Stimulated activated CD8-positive, alpha-beta memory T cell treated with anti-CD3 and anti-CD28 coated beads, Interleukin-4, amount 100 ng/mL, for 4 hours (primary cell): Measurements from ENCODE around the gene SPARC.

ENCODE experiments used
- DNase-seq, 2 donors: peaks; one replicate each; pipeline ENCODE4 v3.0.0-alpha.2; 2020; ENCODE audit warnings: low read depth in 2 of 2, low spot score in 1 of 2

The SPARC gene

DNA sequence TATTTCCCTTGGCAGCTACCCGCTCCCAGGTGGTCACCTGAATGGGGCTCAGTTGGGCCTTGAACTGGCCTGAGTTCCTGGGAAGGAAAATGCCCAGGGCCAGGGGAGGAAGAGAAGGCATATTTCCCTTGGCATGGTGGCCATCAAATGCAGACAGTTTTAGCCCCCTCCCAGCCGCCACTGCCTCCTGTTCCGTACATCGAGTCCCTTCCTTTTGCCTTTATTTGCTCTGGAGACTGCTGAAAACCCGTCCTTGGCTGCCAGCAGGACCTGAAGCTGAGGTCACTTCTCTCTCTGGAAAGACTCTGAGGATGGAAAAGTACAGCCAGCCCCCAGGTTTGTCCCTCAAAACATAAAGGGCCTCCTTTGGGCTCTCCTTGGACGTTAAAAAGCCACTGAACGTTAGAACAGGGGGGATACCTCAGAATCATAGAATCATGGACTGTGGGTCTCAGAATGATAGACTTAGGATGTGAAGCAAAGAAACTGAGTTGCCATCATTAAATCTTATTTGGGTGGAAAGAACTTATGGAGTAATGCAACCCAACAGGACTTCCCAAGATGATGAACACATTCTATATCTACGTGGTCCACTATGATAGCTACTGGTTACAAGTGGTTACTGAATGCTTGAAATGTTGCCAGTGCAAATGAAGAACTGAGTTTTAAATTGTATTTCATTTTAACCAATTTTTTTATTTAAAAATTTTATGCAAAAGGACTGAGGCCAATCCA, 7.1 kb downstream of the SPARC start:
- no peak for DNase-seq

DNA sequence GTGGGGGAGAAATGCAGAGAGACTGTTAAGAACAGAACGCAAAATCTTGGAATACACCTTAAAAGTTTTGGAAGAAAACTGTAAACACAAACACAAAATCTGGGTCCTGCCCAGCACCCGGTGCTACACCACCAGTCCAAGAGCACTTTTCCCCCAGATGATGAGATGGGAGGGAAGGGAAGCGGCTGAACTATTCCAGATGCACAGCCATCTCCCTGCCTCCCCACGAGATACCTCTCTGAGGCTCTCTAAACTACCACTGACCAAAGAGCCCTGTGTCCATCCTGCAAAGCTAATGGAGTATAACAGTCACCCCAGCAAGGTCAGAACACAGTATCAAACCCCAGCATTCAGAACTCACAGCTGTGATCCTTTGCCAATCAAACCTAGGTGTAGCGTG, 8.0 kb downstream of the SPARC start:
- DNase-seq, result no peak

DNA sequence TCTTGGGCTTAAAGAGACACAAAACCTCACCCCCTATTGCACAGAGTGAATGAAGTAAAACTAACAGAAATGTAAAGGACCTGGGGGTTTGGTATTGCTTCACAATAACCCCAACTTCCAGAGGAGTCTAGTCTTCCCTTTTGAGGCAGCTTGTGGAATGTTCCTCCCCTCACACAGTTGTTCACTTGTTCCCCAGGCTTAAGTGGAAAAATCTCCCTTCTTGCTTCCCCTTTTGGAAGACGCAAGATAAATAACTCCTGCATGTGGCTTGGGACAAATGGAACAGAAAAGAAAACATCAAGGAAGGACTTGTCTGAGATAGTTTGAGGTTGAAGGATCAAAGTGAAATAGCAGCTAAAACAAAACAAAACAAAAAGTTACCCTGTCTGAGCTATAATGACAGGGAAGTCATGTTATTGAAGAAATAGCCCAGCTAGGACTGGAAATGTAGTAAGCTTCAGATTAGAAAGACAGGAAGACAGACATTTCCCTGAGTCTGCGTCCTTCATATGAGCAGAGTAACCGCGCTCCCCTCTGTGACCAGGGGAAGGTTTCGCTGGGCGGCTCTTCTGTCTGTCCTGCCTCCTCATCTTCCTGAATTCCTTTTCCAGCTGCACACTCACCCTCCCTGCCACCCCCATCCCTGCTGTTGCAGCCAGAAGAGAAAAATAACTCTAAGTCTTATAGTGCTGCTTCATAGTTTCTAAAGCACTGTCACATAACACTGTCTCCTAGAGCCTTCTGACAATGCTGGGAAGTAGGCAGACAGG, 8.8 kb downstream of the SPARC start:
- no peak for DNase-seq

DNA sequence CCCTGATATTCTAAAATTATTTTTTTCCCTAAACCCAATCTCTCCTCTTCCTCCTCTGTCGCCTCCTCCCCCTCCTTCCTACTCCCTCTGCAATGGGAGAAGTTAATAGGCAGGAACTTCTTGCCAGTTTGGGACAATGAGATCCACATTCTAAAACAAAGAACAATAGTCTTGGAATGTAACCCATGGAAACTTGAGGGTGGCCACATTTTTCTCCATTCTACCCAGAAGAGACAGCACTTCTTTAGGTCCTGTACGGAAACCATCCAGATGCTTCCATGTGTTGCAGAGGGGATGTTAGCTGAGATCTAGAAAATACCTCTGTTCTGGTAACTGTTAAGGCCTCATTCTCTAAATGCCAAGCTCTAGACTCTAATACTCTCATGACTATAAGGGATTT, 10.0 kb downstream of the SPARC start:
- no peak for DNase-seq

DNA sequence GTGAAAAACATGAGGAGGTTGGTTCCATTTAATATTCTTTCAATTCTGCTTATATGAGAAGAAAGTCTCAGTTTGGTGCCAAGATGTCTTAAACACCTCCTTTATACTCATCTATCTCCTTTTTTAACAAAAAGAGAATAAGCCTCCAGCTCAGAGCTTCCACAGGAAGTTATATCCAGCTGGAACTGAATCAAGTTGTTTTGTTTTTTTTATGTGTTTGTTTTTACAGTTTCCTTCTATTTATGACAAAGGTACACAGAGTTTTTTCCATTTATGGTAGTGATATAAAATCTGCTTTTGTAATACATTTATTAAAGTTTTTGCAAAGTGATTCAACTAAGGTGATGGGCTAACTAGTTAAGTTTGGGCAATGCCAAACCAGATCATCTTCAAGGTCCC, 10.4 kb downstream of the SPARC start:
- DNase-seq, result no peak

DNA sequence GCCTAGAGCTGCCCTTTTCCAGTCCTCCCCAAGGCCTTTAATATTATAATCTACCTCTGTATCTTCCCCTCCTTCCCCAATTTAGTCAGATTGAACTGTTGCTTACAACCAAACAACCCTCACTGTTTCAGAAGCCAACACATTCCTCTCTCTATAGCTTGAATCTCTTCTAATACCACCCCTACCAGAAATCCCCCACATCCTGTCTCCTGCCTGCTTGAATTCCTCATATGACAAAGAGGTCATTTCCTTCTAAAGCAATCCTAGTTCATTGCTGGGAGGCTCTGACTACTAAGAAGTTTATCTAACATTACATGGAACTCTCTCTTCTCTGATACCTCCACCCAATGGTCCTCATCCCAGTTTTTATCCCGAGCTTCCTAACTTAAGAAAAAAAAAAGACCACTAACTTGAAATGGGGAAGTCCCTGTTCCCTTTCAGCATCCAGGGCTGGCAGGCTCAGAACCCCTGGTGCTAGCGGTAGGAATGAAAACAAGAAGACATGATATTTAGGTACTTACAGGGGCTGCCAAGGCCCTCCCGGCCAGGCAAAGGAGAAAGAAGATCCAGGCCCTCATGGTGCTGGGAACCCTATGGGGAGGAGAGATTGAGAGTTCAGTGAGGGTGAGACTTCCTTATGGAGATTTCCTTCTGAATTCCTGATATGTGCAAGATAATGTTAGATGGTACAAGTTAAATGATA, 11.0 kb downstream of the SPARC start:
- DNase-seq, result no peak

DNA sequence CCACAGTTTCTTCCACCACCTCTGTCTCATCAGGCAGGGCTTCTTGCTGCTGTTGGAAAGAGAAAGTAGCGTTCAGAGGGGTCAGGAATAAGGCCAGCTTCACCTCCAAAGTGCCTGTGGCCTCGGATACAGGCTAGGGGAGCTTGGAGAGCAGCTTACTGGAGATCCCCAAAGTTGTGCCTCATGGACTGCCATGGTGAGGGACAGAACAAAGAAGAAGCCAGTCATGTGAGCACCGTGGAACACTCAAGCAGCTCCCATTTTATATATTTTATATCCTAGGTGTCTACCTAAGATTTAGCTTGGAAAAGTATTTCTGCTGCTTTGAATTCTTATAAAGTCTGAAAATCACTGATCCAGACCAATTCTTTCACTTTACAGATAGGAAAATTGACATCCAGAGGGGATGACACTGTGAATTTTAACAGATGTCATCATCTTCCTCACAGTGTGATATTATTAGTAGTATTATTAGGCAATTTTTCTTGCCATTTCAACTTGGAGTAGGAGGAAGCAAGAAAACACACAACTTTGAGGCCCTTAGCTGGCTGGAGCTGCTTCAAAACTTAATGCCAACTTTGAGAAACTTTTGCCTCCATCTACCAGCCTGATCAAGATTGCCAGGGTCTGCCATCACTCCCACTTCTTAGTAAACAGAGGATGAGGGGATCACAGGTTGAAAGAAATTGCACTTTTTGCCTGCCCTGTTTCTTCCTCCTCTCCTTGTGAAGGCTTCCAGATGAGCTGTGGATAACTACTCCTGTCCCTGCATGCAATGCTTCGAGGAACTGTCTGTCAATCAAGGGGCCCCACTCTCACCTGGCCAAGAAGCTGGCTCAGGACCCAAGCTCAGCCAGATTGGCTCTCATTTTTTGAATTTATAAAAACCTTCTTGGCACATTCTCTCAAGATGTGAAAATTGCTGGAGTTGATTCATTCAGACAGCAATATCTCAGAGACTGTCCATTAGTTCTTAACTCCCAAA, 11.8 kb downstream of the SPARC start:
- no peak for DNase-seq

DNA sequence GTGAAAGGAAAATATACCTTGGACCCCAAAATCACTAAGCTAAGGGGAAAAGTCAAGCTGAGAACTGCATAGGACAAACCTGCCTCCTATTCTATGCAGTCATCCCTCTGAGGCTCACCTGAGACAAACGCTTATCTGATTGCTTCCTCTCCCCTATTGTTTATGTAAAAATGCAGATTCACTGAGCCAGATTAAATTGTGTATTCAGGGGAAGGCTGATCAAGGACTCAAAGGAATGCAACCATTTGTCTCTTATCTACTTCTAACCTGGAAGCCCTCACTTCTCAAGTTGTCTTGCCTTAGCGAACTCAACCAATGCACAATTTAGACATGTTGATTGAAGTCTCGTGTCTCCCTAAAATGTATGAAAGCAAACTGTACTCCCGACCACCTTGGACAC, 13.3 kb downstream of the SPARC start:
- no peak for DNase-seq

DNA sequence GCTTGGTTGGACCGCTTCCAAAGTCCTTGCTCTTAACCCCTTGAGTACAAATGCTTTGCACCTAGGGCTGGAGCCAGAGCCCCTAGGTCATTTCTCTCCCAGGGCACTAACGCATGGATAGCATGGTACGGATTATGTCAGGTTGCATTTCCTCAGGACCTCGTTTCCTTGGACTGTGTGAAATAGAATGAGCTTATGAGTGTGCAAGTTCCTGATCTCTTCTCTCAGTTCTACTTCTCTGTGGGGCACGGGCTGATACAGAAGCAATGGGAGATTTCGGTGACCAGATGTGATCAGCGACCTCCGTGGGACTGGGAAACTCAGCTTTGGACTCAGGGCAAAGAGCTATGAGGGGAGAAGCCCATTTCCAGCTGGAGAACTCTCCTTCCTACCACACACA, 14.2 kb downstream of the SPARC start:
- no peak for DNase-seq

DNA sequence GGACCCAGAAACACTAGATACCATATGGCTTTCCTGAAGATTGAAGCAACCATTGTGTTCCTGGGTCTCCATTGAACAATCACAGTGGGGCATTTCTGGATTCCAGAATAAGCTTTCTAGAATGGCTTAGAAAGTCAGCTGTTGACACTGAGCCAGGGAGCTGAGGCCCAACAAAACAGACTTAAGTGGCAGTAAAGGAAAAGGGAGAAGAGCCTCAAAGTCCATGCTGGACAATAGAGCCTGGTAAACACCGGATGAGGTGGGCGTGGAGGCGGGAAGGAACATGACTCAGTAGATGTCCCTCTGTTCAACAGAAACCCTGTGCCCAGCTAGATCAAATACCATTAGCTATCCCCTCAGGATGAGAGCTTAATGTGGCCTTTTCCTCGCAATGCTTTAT, 14.8 kb downstream of the SPARC start:
- no peak for DNase-seq

DNA sequence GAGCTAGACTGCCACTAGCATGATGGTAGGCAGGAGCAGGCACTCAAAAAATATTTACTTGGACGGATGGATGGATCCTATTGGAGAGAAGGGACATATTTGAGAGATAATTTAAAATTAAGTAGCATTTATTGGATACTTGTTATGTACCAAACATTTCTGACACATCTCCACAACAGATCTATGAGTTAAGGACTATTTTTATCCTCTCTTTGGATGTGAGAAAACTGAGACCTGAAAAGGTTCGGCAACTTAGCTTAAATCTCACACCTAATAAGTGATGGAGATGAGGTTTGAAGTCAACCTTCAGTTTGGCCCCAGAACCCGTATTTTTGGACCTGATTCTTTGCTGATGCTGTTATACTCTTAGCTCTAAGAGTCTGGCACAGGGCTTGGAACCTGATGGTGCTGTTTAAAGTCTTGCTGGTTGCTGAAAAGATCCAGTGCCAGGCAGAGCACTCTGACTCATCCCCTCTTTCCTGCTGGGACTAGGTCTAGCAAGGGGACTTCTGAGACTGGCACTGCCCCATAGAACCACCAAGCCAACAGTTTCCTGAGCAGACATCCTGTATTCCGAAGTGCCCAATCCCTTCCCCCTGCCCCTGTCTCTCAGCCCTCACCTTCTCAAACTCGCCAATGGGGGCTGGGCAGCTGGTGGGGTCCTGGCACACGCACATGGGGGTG, 15.6 kb downstream of the SPARC start:
- no peak for DNase-seq

DNA sequence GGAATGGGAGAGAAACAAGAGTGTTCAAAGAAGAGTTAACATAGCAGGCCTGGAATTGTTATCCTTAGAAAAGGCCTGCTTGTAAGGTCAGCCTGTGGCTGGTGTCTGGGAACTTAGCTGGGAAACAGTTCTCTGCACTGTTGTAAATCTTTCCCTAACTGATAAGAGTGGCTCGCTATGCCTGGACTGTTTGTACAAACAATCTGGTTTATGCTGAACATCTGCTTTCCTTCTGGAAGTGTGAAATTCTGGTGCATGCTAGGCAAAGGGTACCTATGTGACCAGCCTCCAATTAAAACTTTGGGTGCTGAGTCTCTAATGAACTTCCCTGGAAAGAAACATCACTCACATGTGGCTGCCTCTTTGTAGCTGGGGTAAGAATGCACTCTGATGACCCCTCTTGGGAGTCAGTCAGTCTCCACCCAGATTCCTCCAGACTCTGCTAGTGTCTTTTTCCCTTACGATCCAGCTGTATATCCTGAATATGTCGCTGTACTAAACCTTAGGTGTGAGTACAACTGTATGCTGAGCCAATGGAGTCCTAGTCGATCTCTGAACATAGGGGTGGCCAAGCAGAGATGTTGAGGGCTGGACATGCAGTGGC, 16.5 kb downstream of the SPARC start:
- no peak for DNase-seq

DNA sequence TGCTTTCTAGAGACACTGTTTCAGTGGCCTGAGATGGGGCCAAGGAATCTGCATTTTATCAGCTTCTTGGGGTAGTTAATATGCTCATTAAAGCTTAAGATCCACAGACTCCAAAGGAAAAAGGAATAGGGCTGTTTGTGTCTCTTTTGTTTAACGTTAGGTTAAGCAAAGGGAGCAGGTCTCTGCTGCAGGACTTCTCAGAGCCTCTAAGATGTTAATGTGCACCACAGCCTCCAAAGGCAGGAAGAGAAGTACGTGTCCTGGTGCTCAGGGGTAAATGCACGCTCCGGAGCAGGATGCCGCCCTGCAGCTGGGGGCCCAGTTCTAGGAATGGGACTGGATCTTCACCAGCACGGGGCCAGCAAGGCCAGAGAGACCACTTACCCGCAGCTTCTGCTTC, 19.6 kb downstream of the SPARC start:
- no peak for DNase-seq

DNA sequence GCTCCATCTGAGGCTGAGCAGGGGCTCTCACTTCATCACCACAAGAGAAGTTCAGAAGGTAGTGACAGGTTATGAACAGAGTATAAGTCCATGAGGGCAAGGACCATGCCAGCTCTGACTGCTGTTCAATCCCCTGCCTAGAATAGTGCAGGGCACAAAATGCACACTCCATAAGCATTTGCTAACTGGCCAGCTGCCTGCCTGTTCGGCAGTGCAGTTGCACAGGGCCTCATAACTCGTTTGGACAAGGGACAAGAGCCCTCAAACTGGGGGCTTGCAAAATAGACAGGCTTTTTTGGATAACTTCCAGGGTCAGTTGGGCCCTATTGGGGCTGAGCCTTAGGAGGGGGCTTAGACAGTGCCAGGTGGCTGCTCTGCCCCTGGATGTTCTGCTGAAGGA, 21.1 kb downstream of the SPARC start:
- no peak for DNase-seq

DNA sequence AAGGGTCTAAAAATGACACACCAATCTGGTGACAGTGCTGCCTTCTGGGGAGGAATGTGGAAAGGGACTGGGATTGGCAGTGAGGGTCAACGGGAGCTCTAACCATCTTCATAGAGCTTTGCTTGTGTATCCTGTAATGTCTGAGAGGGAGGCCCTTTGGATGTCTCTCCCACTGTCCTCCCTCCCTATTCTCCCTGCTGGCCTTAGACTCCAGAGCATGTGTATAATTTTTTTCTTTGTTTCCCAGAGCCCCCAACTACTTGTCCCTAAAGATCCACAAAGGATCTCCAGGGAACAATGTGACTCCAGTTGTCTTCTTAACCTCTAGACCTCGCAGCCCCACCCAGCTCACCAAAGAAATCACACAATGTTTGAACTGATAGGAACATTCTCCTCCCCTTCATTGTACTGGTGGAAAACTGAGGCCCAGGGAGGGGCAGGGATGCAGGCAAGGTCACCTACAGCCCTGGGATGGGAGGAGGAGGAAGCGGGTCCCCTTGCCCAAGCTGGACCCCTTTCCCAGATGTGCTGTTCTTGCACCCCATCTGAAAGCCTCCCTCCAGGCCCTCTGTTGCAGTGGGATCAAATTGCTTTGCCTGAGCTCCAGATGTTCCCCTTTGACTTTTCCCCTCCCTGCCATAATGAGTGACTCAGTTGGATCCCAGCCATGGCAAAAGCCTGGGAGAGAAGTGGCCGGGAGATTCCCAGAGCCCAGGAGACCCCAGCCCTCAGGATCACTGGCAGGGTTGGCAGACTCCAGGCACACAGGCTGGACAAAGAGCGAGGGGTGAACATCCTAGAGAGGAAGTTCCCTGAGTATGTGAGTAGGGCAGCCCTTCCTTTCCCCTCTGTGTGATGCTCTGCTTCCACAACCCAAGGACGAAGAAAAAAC, 21.8 kb downstream of the SPARC start:
- no peak for DNase-seq

DNA sequence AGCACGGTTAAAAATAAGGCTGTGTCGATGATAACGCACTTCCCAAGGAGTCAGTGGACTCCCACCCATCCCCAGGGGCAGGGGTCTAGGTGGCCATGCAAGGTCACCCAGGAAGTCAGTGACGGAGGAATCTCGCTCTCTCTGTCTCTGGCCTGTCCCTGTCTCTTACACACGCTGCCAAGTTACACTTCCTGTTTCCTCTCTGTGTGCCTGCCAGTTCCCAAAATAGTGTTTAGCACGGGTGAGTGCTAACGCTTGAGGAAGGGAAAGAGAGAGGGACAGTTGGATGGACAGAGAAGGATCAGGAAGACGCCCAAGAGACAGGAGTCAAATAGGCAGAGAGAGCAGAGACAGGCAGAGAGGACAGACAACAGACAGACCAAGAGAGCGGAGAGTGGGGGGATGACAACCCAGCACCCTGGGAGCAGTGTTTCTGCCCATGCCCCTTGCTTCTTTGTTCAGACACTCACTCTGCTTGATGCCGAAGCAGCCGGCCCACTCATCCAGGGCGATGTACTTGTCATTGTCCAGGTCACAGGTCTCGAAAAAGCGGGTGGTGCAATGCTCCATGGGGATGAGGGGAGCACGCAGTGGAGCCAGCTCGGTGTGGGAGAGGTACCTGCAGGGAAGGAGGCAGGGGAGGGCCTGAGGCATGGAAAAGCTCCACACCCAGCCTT, 23.0 kb downstream of the SPARC start:
- no peak for DNase-seq

DNA sequence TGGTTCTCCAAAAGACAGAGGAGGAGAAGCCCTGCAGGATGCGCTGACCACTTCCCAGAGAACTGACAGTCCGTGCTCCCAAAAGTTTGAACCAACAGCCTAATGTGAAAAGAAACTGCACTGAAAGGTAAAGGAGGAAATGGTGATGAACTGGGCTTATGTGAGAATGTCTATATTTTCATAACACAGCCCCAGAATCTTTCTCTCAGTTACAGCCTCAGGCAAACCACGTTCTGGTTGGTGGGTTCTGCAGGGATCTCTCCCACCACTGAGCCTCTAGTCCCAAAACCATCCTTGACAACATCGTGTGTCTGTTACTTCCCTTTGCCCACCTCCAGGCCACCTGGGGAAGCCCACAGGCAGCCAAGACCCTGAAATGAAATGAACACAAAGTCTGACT, 23.9 kb downstream of the SPARC start:
- DNase-seq, result no peak

DNA sequence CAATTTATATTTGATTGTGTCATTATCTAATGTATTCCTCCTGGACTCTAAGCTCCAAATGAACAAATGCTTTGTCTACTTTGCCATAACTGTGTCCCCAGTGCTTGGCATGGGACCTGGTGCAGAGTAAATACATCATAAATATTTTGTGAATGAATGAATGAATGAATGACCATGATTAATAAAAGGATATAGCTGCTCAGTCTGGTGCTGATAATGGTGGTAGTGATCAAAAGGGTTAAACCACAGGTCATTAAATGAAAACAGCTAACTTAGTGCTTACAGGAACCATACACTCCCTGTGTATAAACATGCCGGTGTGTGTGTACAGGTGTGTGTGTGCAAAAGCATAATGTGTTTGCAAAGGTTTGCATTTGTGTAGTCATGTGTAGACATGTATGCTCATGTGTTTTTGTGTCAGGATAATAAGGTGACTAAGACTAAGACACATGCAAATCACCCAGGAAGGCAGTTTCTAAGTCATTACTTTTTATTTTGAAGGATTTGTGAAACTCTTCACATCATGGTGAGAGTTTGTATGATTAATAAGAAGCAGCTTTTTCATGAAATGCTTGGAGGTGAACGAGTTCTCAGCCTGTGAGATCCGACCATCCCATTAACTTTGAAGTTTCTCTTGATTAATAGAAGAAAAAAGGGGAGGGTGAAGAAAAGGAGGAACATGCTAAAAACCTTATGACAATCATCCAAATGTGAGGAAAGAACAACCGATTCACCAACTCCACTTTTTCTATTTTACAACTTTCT, 24.6 kb downstream of the SPARC start:
- no peak for DNase-seq
